Measurements from ENCODE around the gene CYP4F12.
A peak's percentile ranks its signal among the peaks of the same experiment; 100 is the strongest.
"Not testable (repeated sequence)": the region's sequence is repeated elsewhere in the genome, so short reads cannot be mapped to it uniquely, and the experiment has no call there.

The CYP4F12 gene

DNA sequence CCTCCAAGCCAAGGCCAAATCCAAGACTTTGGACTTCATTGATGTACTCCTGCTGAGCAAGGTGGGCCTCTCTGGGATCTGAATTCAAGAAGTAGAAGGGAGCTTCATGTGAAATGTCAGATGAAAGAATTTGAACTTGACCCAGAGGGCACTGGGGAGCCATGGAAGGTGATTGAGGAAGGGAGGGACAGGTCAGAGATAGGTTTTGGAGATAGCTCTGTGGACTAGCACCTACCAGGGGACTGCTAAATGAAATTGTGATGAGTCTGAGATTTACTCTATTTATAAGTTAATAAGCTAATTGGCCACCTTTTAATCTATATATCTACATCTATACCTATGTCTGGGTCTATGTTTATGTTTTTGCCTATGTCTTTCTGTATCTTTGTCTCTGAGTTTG is 22.8 kb upstream of the CYP4F12 start:
- not testable (repeated sequence) for DNase-seq

DNA sequence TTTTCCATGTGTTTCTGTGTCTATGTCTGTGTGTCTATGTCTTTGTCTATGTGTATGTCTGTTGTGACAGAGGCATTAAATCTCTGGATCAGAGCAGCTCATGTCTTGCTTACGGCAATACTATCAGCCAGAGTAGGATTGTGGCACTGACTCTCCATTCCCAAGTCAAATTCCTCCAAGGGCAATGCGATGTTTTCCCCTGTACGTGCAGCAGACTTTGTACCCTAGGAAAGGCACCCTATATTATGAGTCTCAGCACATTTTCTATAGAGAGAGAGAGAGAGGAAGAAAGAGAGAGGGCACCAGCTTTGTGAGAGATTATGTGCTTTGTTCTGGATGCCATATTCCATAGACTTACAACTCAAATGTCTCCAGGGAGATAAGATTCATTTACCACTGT is 21.1 kb upstream of the CYP4F12 start:
- DNase-seq = no peak

DNA sequence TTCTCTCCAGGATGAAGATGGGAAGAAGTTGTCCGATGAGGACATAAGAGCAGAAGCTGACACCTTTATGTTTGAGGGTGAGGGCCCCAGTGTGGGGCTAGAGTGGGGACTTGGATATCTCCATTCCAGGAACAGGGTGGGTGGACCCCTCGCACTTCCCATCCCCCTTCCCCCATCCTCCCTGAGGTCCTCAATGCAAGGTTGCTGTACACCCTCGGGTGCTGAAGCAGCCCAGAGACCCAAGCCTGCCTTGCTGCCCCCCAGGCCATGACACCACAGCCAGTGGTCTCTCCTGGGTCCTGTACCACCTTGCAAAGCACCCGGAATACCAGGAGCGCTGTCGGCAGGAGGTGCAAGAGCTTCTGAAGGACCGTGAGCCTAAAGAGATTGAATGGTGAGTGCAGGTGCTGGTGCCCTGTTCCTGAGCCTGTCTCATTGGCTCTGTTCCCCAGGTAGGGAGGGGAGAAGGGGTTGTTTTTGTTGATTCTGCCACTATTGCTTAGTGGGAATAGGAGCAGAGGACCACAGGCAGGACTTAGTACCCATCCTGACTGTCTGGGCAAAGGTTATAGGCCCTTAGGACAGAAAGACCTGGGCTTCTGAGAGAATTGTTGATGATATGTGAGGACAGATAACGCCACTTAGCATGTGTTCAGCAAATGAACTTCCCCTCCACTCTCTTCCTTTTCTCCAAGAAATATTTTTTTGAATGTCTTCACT is 20.2 kb upstream of the CYP4F12 start:
- no peak for DNase-seq

DNA sequence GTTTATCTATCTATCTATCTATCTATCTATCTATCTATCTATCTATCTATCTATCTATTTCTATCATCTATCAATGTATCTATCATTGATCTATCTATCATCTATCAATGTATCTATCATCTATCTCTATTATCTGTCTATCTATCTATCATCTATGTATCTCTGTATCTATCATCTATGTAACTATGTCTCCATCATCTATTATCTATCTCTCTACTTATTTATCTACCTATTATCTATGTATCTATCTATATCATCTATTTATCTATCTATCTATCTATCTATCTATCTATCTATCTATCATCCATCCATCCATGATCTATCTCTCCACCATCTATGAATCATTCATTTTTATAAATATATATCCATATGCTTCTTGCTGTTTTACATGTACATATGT is 16.4 kb upstream of the CYP4F12 start:
- DNase-seq = no peak

DNA sequence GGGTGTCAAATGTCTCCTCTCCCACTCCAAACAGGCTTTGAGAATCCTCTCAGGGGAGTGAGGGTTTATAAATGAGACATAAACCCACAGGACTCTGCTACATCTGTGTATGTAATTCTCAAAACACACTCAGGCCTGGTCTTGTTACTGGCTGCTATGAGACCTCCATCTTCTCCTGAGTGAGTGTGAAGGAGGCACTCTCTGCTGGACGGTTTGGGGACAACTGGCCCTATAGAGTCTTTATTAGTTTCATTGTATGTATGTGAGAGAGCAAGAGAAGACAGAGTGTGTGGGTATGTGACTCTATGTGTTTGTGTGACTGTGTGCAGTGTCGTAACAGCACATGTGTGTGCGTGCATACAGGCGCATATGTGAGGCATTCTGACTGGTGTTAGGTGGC is 9.6 kb upstream of the CYP4F12 start:
- DNase-seq = no peak

DNA sequence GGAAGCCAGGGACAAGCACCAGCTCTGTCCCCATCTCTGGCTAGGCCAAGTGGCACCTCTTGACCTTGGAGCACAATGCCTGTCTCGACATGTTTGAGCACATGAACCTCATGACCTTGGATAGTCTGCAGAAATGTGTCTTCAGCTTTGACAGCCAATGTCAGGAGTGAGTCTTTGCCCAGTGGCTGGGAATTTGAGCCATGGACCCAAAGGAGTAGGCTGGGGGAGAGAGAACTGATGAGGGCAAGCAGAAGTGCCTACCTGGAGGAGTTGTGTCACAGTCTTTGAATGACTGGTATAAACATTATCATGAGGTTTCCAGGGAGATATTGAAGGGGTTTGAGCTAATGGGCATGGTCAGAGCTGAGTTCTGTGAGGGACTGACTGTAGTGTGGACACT is 6.7 kb upstream of the CYP4F12 start:
- no peak for DNase-seq

DNA sequence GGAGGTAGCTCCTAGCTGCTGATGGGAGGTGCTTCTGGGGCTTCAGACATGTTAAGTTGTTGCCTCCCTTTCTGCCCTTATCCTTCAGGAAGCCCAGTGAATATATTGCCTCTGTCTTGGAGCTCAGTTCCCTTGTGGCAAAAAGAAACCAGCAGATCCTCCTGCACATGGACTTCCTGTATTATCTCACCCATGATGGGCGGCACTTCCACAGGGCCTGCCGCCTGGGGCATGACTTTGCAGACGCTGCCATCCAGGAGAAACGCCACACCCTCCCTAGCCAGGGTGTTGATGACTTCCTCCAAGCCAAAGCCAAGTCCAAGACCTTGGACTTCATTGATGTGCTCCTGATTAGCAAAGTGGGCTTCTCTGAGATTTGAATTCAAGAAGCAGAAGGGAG is 6.0 kb upstream of the CYP4F12 start:
- DNase-seq = peak in 1 of 2 donors; percentile 32

DNA sequence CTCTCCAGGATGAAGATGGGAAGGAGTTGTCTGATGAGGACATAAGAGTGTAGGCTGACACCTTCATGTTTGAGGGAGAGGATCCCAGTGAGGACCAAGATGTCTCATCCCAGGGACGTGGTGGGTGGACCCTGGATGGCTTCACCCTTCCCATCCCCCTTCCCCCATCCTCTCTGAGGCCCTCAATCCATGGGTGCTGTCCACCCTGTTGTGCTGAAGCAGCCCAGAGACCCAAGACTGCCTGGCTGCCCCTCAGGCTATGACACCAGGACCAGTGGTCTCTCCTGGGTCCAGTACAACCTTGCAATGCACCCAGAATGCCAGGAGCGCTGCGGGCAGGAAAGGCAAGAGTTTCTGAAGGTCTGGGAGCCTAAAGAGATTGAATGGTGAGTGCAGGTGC is 3.4 kb upstream of the CYP4F12 start:
- DNase-seq = no peak

DNA sequence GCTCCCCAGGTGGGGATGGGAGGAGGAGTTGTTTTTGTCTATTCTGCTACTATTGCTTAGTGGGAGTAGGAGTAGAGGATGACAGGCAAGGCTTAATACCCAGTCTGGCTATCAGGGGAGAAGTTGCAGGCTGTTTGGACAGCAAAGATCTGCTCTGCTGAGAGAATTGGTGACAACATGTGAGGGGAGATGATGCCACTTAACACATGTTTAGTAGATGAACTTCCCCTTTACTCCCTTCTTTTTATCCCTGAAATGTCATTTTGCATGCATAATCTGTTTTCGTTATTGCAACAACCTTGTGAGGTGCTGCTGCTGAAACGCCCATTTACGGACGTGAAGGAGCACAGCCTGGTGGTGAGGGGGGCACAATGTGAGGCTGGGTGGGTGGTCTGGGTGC is 3.0 kb upstream of the CYP4F12 start:
- DNase-seq = no peak

DNA sequence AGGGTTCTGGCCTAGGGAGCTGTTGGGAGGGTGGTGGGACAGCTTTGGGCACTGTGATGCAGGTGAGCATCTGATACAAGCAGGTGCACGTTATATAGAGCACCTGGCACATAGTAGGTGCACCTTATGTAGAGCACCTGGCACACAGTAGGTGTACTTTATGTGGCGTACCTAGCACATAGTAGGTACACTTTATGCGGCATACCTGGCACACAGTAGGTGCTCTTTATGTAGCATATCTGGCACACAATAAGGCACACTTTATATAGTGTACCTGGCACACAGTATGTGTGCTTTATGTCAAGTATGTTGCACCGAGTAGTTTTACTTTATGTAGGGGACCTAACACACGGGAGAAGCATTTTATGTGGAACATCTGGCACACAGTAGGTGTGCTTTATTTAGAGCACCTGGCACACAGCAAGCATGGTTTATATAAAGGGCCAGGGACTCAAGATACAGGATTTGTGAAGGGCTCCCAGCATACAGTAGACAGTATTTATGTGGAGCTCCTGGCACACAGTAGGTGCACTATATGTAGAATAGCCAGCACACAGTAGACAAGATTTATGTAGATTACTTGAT is 1.6 kb upstream of the CYP4F12 start:
- DNase-seq = no peak

DNA sequence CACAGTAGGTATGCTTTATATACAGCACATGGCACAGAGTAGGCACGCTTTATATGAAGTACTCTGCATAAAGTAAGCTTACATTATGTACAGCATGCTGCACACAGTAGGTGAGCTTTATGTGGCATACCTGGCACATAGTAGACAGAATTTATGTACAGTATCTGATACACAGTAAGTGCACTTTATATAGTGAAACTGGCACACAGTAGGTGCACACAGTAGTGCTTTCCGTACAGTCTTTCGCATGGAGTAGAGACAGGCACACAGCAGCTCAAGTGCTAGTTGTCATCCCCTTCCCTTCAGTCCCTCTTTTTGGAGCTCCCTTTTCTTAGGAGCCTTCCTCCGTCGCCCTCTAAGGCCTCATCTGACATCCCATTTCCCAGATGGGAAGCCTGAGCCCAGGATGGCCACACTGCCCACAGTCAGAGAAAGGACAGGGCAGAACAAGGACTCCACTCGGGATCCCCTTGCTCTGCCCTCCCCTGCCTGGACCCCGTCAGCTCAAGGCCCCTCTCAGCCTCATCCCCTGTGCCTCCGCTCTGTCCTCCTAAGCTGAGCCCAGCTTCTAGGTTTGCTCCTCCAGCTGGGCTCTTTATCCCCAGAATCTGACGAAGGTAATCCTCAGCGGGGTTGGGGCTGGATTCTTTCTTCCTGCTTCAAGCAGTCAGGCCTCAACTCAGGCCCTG is 852 bp upstream of the CYP4F12 start:
- DNase-seq = no peak

DNA sequence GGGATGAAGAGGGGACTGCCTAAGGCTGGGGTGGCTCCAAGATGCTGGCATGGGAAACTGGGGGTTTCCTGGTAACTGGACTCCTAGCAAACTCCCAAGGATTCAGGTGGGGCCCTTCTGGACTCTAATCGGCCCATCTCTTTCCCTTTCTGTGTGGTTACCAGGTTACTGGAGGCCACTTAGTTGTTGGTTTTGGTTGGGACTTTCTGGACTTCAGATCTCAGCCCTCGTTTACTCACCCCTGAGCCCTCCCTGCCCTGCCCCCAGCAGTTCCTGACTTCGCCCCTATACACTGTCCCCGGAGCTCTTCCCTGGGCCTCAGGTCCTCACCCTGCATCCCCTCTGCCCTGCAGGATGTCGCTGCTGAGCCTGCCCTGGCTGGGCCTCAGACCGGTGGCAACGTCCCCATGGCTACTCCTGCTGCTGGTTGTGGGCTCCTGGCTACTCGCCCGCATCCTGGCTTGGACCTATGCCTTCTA is 328 bp downstream of the CYP4F12 start:
- DNase-seq = no peak

DNA sequence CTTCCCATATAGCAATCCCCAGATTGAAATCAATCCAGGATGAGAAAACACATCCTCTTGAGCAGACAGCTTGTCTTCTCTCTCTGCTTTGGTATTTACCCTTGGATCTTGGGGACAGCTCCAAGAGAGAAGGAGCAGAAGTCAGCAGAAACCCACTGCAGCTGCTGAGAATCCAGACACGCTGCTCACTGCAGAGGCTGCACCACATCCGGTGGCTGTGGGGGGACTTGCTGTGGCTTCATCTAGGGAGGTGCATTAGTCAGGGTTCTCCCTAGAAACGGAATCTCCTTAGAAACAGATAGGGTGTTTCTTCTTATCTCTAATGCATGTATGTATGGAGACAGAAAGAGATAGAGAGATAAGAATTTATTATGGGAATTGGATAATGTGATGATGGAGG is 2.7 kb downstream of the CYP4F12 start:
- no peak for DNase-seq

DNA sequence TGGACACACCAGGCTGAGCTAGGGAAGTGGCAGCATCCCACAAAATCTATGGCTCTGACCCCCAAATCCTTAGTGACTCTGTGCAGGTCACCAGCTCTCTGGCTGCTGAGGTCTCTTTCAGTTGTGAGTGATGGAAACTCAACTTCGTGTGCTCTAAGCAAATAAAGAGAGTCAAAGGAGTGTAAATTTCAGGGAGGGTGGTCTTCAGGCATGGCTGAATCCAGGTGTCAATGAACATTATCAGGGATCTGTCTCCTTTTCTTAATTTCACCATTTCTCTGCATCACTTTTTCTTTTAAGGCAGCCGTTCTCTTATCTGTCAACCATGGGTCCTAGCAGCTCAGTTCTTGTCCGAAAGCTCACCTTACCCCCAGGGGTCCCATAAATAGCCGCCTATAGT is 6.2 kb downstream of the CYP4F12 start:
- no peak for DNase-seq

DNA sequence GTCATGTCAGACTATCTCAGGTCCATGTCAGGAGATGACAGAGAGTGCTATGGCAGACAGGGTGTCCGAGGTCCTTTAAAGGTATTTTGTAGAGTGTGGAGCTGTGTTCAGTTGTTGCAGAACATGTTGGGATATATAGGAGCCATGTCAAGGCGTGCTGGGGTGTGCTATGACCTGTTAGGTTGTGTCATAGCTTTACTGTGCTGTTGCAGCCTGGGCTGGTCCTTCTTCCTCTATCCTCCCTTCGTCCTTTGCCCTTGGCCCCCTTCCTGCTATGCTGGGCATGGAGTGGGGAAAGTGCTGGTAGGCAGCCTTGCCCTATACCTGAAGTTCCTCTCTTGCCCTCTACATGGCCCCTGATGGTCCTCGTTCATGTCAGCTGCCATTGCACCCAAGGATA is 7.0 kb downstream of the CYP4F12 start:
- not testable (repeated sequence) for DNase-seq

DNA sequence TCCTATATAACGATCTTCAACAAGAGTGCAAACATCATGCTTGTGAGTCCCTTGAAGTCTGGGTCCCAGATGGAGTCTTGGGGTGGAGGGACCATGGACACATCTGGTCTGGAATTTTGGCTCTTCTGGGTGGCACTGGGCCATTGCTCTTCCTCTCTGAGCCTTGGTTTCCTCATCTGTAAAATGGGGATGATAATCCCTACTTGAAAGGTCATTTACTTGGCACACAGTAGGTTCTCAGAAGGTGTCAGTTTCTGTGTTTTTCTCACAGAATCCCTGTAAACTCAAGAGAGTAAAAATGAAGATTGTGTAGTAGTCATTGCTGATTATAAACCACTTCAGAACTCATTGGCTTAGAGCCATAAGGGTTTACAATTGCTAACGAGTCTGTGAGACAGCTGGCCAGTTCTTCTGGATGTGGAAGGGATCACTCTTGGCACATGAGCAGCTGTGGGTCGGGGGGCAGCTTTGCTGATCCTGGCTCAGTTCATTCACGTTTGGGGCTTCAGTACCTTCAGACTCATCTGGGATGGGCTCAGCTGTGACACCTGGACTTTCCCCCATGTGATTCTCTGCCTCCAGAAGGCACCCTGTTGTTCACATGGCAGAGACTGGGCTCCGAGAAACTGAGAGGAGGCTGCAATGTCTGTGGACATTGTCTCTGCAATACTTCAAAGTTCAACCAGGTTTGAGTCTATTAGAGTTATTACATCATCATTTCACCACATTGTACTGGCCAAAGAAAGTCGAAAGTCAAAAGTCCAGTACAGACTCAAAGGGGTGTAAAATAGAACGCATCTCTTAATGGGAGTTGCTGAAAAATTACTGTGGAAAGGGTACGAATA is 7.8 kb downstream of the CYP4F12 start:
- no peak for DNase-seq

DNA sequence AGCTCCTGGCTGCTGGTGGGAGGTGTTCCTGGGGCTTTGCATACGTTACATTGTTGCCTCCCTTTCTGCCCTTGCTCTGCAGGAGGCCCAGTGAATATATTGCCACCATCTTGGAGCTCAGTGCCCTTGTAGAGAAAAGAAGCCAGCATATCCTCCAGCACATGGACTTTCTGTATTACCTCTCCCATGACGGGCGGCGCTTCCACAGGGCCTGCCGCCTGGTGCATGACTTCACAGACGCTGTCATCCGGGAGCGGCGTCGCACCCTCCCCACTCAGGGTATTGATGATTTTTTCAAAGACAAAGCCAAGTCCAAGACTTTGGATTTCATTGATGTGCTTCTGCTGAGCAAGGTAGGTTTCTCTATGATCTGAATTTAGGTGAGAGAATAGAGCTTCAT is 10.5 kb downstream of the CYP4F12 start:
- DNase-seq = no peak

DNA sequence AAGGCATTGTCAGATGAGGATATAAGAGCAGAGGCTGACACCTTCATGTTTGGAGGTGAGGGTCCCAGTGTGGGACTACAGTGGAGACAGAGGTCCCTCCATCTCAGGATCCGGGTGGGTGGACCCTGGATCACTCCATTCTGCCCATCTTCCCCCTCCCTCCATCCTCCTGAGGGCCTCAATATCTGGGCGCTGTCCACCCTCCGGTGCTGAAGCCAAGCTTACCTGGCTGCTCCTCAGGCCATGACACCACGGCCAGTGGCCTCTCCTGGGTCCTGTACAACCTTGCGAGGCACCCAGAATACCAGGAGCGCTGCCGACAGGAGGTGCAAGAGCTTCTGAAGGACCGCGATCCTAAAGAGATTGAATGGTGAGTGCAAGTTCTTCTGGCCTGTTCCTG is 11.9 kb downstream of the CYP4F12 start:
- no peak for DNase-seq

DNA sequence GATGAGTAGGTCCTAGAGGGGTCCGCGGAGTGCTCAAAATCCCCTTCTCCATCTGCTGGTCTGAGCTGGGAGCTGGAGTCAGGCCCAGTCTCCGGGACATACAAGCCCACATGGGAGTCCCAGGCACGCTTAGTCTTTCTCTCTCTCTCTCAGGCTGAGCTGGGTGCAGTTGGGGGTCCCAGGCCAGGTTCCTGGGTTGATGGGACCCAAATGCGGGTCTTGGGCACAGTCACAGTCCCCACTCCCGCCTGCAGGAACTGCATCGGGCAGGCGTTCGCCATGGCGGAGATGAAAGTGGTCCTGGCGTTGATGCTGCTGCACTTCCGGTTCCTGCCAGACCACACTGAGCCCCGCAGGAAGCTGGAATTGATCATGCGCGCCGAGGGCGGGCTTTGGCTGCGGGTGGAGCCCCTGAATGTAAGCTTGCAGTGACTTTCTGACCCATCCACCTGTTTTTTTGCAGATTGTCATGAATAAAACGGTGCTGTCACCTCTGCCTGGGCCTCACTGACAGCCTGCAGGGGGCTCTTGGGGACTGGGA is 23.8 kb downstream of the CYP4F12 start:
- no peak for DNase-seq

DNA sequence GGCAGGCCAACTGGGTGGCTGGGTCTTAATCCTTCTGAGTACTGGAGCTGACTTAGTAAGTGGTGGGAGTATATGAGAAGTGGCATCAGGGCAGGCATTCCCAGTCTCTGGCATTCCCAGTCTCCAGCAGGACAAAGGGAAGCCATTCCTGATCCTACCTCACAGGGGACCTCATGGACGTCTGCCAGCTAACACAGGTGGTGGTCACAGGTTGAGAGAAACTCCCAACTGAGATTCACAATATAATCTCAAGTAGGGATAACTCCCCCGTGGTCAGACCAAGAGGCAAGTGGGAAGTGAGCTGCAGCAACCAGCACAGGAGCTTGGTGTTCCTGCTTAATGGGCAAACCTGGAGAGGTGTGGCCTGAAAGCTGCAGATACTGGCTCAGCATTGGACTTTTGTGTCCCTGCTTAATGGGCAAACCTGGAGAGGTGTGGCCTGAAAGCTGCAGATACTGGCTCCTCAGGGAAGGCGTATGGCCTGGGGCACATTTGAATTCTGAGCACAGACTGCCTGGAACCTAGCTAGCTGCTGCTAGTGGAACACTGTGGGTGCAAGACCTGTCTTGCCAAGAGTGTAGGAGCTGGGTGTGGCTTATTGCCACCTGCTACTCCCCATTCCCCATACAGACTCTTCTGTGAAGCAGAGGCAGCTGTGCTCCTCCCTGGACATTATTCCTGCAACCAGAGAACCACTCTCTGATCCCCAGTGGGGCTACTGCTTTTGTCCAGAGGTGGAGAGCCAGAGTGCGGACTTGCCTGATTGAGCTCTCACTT is 29.1 kb downstream of the CYP4F12 start:
- no peak for DNase-seq

DNA sequence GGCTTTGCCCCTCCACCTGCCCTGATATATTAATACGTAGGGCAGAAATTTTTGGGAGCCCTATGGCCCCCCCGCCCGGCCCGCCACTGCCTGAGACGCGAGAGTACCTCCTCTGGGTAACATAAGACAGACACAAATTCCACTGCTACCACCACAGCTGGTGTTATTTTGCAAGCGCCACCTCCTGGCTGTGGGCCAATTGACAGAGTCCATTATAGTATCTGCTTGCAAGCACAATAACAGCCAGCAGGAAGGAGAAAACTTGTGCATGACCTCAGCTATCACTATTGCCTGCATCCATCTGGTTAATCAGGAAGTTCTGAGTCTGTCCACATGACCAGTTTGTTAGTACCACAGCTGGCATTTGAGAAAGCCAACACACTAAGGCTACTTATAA is 29.6 kb downstream of the CYP4F12 start:
- peak; percentile 13 to 36 for DNase-seq

DNA sequence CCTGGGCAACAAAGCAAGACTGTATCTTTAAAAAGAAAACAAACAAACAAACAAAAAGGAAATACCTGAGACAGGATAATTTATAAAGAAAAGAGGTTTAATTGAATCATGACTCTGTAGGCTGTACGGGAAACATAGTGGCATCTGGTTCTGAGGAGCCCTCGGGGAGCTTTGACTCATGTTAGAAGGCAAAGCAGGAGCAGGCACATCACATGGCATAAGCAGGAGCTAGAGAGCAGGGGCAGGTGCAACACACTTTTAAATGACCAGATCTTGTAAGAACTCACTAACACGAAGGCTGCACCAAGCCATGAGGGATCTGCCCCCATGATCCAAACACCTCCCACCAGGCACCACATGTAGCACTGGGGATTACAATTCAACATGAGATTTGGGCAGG is 41.8 kb downstream of the CYP4F12 start:
- no peak for DNase-seq

Measured in CD4-positive, alpha-beta T cell treated with Interleukin-1 beta for 1 hour (primary cell).